GM19397 (cell line): ENCODE data around the gene FOXN3.

ENCODE experiments used
- ATAC-seq: cut with Tn5 transposase; IDR thresholded peaks from one replicate; pipeline ENCODE4 v1.9.1; 2021; ENCODE audit warnings: mild to moderate bottlenecking, moderate library complexity; ENCODE audit not compliant: unreplicated experiment

Gene FOXN3

GRCh38 chr14:89110110-89110509, 306.9 kb downstream of the FOXN3 start:
- ATAC-seq: no peak

- ATAC-seq: no peak
Measured at GRCh38 chr14:89108608-89109007, 308.4 kb downstream of the FOXN3 start.

GRCh38 chr14:89107626-89108025, 309.4 kb downstream of the FOXN3 start:
- ATAC-seq: no peak
